OCI-LY3 (cell line): Measurements from ENCODE around the gene NES.

ENCODE experiments used
- H2AFZ ChIP-seq: fragments of 200-600, 300-600 bp; shearing (Covaris generic); 2 replicates; pipeline ENCODE4 v1.6.0; 2014; ENCODE audit warnings: antibody characterized with exemption, low read depth, low read length
- H3K27ac ChIP-seq: fragments of 200-600, 300-600 bp; sonication (generic); 2 replicates; pipeline ENCODE4 v1.5.1; 2014; ENCODE audit warnings: mild to moderate bottlenecking, low read length, moderate library complexity, mixed read lengths
- H3K27me3 ChIP-seq: fragments of 200-600, 300-600 bp; sonication (generic); 2 replicates; pipeline ENCODE4 v1.6.1; 2014; ENCODE audit warnings: low read depth, low read length, mixed read lengths
- H3K36me3 ChIP-seq: fragments of 200-600, 300-600 bp; sonication (generic); replicated peaks from 2 replicates; pipeline ENCODE3; 2014; ENCODE audit warnings: low read depth, low read length, mixed read lengths
- H3K4me1 ChIP-seq: fragments of 300-600, 200-600 bp; sonication (generic); 2 replicates; pipeline ENCODE4 v1.6.1; 2014; ENCODE audit warnings: low read length, mixed read lengths
- H3K4me2 ChIP-seq: fragments of 200-600, 300-600 bp; sonication (generic); 2 replicates; pipeline ENCODE4 v1.6.1; 2014; ENCODE audit warnings: low read length, mixed read lengths
- H3K4me3 ChIP-seq: fragments of 300-600, 200-600 bp; sonication (generic); 2 replicates; pipeline ENCODE4 v1.5.1; 2014; ENCODE audit warnings: antibody characterized with exemption, mild to moderate bottlenecking, low read length, moderate library complexity
- H3K79me2 ChIP-seq: fragments of 300-600, 200-600 bp; shearing (Covaris generic); 2 replicates; pipeline ENCODE4 v1.6.1; 2014; ENCODE audit warnings: mild to moderate bottlenecking, low read length, mixed read lengths
- H3K9ac ChIP-seq: fragments of 300-600, 200-600 bp; shearing (Covaris generic); 2 replicates; pipeline ENCODE4 v1.6.0; 2014; ENCODE audit warnings: mild to moderate bottlenecking, low read length, moderate library complexity
- H3K9me3 ChIP-seq: fragments of 200-600, 300-600 bp; shearing (Covaris generic); 2 replicates; pipeline ENCODE4 v1.6.1; 2014; ENCODE audit warnings: low read length, mixed read lengths; ENCODE audit not compliant: insufficient read depth
- H4K20me1 ChIP-seq: fragments of 200-600, 300-600 bp; sonication (generic); 2 replicates; pipeline ENCODE4 v1.6.1; 2016; ENCODE audit warnings: low read length, mixed read lengths; ENCODE audit not compliant: insufficient read depth
- EZH2phosphoT487 ChIP-seq: fragments of 200-600 bp; shearing (Covaris generic); IDR thresholded peaks from 2 replicates; pipeline ENCODE4 v1.6.1; 2018; ENCODE audit warnings: antibody characterized with exemption, mixed run types, low read depth
- TF ChIP-seq, protein P1 (sequence below): fragments of 200-600, 300-600 bp; sonication (generic); IDR thresholded peaks from 2 replicates; pipeline ENCODE4 v1.5.1; 2014; ENCODE audit warnings: antibody characterized with exemption, low read length, low read depth

The NES gene

DNA sequence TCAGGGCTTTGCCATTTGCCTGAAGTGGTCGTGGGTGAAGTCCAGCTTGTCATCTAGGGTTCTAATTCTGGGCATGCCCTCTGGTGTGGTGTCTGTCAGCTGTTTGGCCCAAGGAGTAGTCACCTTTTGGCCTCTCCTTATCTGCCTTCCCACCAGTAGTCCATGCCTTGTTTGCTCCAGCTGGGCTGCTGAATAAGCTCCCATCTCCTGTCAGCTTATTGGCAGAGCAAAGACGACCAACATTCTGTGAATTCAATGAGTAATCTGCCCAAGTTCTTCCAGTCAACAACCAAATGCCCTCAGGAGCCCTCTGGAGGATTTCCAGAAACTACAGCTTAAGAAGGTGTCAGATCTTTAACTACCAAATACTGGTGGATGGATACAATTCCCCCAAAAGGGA, 28.3 kb downstream of the NES start:
- TF ChIP-seq EZH2phosphoT487, result no peak
- TF ChIP-seq, protein P1, sequence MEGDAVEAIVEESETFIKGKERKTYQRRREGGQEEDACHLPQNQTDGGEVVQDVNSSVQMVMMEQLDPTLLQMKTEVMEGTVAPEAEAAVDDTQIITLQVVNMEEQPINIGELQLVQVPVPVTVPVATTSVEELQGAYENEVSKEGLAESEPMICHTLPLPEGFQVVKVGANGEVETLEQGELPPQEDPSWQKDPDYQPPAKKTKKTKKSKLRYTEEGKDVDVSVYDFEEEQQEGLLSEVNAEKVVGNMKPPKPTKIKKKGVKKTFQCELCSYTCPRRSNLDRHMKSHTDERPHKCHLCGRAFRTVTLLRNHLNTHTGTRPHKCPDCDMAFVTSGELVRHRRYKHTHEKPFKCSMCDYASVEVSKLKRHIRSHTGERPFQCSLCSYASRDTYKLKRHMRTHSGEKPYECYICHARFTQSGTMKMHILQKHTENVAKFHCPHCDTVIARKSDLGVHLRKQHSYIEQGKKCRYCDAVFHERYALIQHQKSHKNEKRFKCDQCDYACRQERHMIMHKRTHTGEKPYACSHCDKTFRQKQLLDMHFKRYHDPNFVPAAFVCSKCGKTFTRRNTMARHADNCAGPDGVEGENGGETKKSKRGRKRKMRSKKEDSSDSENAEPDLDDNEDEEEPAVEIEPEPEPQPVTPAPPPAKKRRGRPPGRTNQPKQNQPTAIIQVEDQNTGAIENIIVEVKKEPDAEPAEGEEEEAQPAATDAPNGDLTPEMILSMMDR, result no peak
- no peak overlapping the region for H3K4me2 ChIP-seq
- H3K36me3 ChIP-seq, result no peaks in the 10 kb centered on the region
- H3K9me3 ChIP-seq, result no peaks in the 10 kb centered on the region
- peaks cover 19% of the 10 kb centered on the region; the same call in 1 of the 2 replicates for H4K20me1 ChIP-seq
- no peaks in the 10 kb centered on the region for H3K79me2 ChIP-seq
- H3K27me3 ChIP-seq, result peaks cover 60% of the 10 kb centered on the region
- H3K4me1 ChIP-seq, result no peaks in the 10 kb centered on the region
- no peak overlapping the region for H3K9ac ChIP-seq
- no peak overlapping the region for H3K4me3 ChIP-seq
- no peak overlapping the region for H2AFZ ChIP-seq
- no peak overlapping the region for H3K27ac ChIP-seq

- Histone ChIP-seq H3K36me3 (no peaks in the 10 kb centered on the region), H3K79me2 (no peaks in the 10 kb centered on the region), H3K9me3 (no peaks in the 10 kb centered on the region), H3K27me3 (peaks cover 55% of the 10 kb centered on the region), H3K4me2 (no peak overlapping the region), H4K20me1 (peaks cover 19% of the 10 kb centered on the region; the same call in 1 of the 2 replicates), H3K27ac (no peak overlapping the region), H3K4me3 (no peak overlapping the region), H3K4me1 (no peaks in the 10 kb centered on the region), H2AFZ (no peak overlapping the region), H3K9ac (no peak overlapping the region)
- TF ChIP-seq, protein P1, result no peak
- TF ChIP-seq EZH2phosphoT487, result no peak
Measured at GRCh38 chr1:156648496-156648895, 28.7 kb downstream of the NES start.

- TF ChIP-seq EZH2phosphoT487, result no peak
- TF ChIP-seq, protein P1, result no peak
- no peak overlapping the region for H3K9ac ChIP-seq
- no peaks in the 10 kb centered on the region for H3K79me2 ChIP-seq
- no peak overlapping the region for H3K27ac ChIP-seq
- H3K36me3 ChIP-seq, result no peaks in the 10 kb centered on the region
- H3K4me2 ChIP-seq, result no peak overlapping the region
- H3K4me1 ChIP-seq, result no peaks in the 10 kb centered on the region
- H3K4me3 ChIP-seq, result no peak overlapping the region
- H3K9me3 ChIP-seq, result no peaks in the 10 kb centered on the region
- H4K20me1 ChIP-seq, result peaks cover 17% of the 10 kb centered on the region; the same call in 1 of the 2 replicates
- H2AFZ ChIP-seq, result no peak overlapping the region
- peaks cover 55% of the 10 kb centered on the region for H3K27me3 ChIP-seq
Measured at GRCh38 chr1:156647351-156647750, 29.9 kb downstream of the NES start.

DNA sequence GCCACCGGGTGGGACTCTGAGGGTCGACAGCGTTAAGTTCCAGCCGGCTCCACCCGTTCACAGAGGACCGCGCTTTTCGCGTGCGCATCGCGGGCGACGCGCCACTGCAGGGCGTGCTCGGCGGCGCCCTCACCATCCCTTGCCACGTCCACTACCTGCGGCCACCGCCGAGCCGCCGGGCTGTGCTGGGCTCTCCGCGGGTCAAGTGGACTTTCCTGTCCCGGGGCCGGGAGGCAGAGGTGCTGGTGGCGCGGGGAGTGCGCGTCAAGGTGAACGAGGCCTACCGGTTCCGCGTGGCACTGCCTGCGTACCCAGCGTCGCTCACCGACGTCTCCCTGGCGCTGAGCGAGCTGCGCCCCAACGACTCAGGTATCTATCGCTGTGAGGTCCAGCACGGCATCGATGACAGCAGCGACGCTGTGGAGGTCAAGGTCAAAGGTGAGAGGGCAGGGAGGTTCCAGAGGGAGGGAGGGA, 30.4 kb downstream of the NES start:
- H3K4me2 ChIP-seq, result no peak overlapping the region

More for the DNA sequence above, 30.4 kb downstream of the NES start:
- TF ChIP-seq EZH2phosphoT487, result no peak
- TF ChIP-seq, protein P1, result no peak
- no peak overlapping the region for H2AFZ ChIP-seq
- H3K79me2 ChIP-seq, result no peaks in the 10 kb centered on the region
- H4K20me1 ChIP-seq, result peaks cover 11% of the 10 kb centered on the region; the same call in 1 of the 2 replicates
- no peaks in the 10 kb centered on the region for H3K36me3 ChIP-seq
- no peak overlapping the region for H3K4me3 ChIP-seq
- H3K4me1 ChIP-seq, result no peaks in the 10 kb centered on the region
- no peak overlapping the region for H3K27ac ChIP-seq
- no peaks in the 10 kb centered on the region for H3K9me3 ChIP-seq
- H3K9ac ChIP-seq, result no peak overlapping the region
- H3K27me3 ChIP-seq, result peaks cover 51% of the 10 kb centered on the region
